Mesothelial cell of epicardium (in vitro differentiated cells): ENCODE measurements around the gene NALF2. TPM values are rescaled to one million over a fixed set of nuclear protein-coding genes. Genes with fewer than 3 reads are reported as not detected.

Experiments used
- DNase-seq, 2 experiments: peaks; one replicate each; pipeline ENCODE4 v3.0.0; 2021; ENCODE audit warnings: low spot score in 2 of 2; ENCODE audit not compliant: unreplicated experiment in 2 of 2
- H3K27ac Mint-ChIP-seq: 2 replicates; pipeline ENCODE4 v1.8.0; 2021; ENCODE audit warnings: mixed read lengths
- H3K27me3 Mint-ChIP-seq: 2 replicates; pipeline ENCODE4 v1.8.0; 2021; ENCODE audit warnings: low read depth, mixed read lengths
- H3K36me3 Mint-ChIP-seq: 2 replicates; pipeline ENCODE4 v1.8.0; 2021; ENCODE audit warnings: mixed read lengths
- H3K4me1 Mint-ChIP-seq: 2 replicates; pipeline ENCODE4 v1.8.0; 2021; ENCODE audit warnings: mixed read lengths
- H3K4me3 Mint-ChIP-seq: 2 replicates; pipeline ENCODE4 v1.8.0; 2021; ENCODE audit warnings: mild to moderate bottlenecking, moderate library complexity, mixed read lengths
- H3K9me3 Mint-ChIP-seq: 2 replicates; pipeline ENCODE4 v1.8.0; 2021; ENCODE audit warnings: mixed read lengths
- CTCF ChIP-seq: fragments of 200-600 bp; sonication (generic); IDR thresholded peaks from one replicate; pipeline ENCODE4 v1.5.0; 2021; ENCODE audit warnings: antibody characterized with exemption; ENCODE audit not compliant: unreplicated experiment
- total RNA-seq: library from RNA; stranded (reverse); gene quantifications from 3 replicates; pipeline ENCODE4 v1.2.1, GENCODE V29; 2021

Gene NALF2
- total RNA-seq, 1 donor from 2014 or later = not detected

DNA sequence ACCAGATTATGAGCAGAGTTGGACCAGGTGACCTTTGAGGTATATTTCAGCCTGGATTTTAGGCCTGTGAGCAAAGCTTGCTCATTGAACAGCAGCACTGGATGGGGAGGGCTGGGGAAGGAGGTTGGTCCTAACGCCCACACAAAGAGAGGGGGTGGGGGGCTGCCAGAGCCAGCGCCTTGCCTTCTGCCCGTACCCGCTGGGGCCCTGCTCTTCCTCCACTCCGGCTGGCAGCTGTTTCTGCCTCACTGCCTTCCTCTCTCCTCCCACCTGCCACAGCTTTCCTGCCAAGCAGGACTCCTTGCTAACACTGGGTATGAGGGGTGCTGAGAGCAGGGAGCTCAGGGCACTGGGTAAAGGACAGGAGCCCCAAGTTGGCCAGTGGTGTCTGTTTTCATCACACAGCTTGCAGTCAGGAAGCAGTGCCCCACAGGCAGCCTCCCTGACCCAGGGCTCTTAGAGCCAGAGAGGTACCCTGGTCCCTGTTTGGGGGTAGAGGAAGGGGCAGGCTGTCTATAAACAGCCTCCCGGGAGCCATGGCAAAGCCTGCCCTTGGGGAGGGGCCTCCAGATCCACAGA, 6.1 kb downstream of the NALF2 start:
- Mint-ChIP-seq H3K9me3 (peaks cover 14% of the 10 kb centered on the region), H3K36me3 (no peaks in the 10 kb centered on the region), H3K27ac (no peak overlapping the region), H3K4me1 (peaks cover 3% of the 10 kb centered on the region), H3K4me3 (no peak overlapping the region), H3K27me3 (peaks cover 64% of the 10 kb centered on the region)
- TF ChIP-seq CTCF = no peak
- DNase-seq = no peak

GRCh38 chrX:69510914-69511513, 6.9 kb downstream of the NALF2 start:
- no peak for TF ChIP-seq CTCF
- no peaks in the 10 kb centered on the region for H3K4me1 Mint-ChIP-seq
- H3K27me3 Mint-ChIP-seq = peaks cover 64% of the 10 kb centered on the region
- H3K9me3 Mint-ChIP-seq = peaks cover 18% of the 10 kb centered on the region
- H3K36me3 Mint-ChIP-seq = no peaks in the 10 kb centered on the region
- no peak overlapping the region for H3K27ac Mint-ChIP-seq
- H3K4me3 Mint-ChIP-seq = no peak overlapping the region
- DNase-seq = no peak

- H3K36me3 Mint-ChIP-seq = no peaks in the 10 kb centered on the region
- peaks cover 12% of the 10 kb centered on the region for H3K9me3 Mint-ChIP-seq
- no peak overlapping the region for H3K27ac Mint-ChIP-seq
- TF ChIP-seq CTCF = no peak
- no peak overlapping the region for H3K4me3 Mint-ChIP-seq
- no peaks in the 10 kb centered on the region for H3K4me1 Mint-ChIP-seq
- no peak for DNase-seq
- peaks cover 46% of the 10 kb centered on the region for H3K27me3 Mint-ChIP-seq
These were observed 17.9 kb downstream of the NALF2 start for GRCh38 chrX:69522052-69522451.

DNA sequence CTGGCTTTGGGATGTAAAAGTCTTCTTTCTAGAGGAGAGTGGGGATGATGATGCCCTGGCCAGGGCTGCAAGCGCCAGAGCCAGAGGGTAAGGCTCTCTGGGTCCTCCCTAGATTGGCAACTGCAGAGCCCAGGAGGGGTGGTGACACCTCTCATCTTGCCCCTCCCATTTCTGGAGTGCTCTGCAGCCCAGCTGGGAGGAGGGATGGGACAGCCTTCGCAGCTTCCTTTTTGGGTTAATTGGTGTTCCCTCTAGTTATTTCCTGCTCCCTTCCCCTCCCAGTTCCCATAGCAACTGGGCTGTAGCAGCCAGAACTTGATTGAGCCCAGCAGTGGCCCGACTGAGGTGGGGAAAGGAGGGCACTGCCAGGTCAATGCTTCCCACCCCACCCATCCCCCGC, 19.2 kb downstream of the NALF2 start:
- H3K27ac Mint-ChIP-seq = no peak overlapping the region
- DNase-seq = no peak
- no peaks in the 10 kb centered on the region for H3K36me3 Mint-ChIP-seq
- H3K27me3 Mint-ChIP-seq = peaks cover 50% of the 10 kb centered on the region
- H3K4me1 Mint-ChIP-seq = no peaks in the 10 kb centered on the region
- H3K4me3 Mint-ChIP-seq = no peak overlapping the region
- no peak for TF ChIP-seq CTCF
- H3K9me3 Mint-ChIP-seq = peaks cover 12% of the 10 kb centered on the region

DNA sequence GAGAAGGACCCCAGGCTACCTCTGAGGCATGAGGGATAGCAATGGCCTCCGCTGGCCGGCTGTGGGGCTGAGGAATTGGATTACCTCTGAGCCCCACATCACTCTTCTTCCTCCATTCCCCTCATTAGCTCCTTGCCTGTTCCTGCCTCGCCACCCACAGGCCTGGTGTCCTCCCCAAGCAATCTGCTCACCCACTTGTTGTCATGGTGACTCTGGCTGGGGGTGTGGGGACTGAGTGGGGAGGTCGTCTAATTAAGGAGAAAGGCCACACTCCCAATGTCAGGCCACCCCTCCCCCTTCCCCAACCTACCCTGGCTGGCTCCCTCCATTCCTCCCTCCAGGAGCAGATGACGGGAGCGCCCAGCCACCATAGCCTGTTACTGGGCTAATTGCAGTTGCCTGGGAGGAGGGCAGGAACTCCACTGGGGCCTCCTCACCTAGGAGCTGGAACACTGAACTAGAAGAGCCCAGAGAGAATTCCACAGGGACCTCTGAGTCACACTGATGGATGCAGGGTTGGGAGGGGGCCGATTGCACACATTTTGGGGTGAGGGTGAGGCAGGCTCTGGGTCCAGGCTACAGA, 20.7 kb downstream of the NALF2 start:
- Mint-ChIP-seq H3K4me3 (no peak overlapping the region), H3K27ac (no peak overlapping the region), H3K4me1 (no peaks in the 10 kb centered on the region), H3K27me3 (peaks cover 47% of the 10 kb centered on the region), H3K36me3 (no peaks in the 10 kb centered on the region), H3K9me3 (peaks cover 12% of the 10 kb centered on the region)
- no peak for TF ChIP-seq CTCF
- DNase-seq = no peak
